GM12878 (cell line): ENCODE results near the gene HDAC7. TPM values are rescaled to one million over a fixed set of nuclear protein-coding genes. Genes with fewer than 3 reads are reported as not detected.

Experiments
- ATAC-seq: fragments of 200-7000 bp; cut with Tn5 transposase; 3 replicates; pipeline ENCODE4 v1.9.1; 2020; ENCODE audit warnings: mild to moderate bottlenecking, moderate library complexity
- BruUV-seq: library from RNA; stranded (reverse); fragments of 400-500 nt; replicated peaks from 2 replicates; lab custom pipeline; 2021; lab: Mats Ljungman, UMichigan
- CTCF ChIA-PET: fragments of 300-600 bp; sonication (Branson Sonifier 250); formaldehyde crosslinking; extraction: SDS; loops from one replicate; lab custom pipeline; 2021; ENCODE audit warnings: inconsistent platforms; lab: Yijun Ruan, JAX
- POLR2A ChIA-PET: fragments of 350-600 bp; formaldehyde crosslinking; extraction: SDS; loops from one replicate; lab custom pipeline; 2021; ENCODE audit warnings: inconsistent platforms; lab: Charles Lee
- RAD21 ChIA-PET: fragments of 300-600 bp; sonication (Branson Sonifier 250); formaldehyde crosslinking; loops from one replicate; lab custom pipeline; 2023; ENCODE audit warnings: antibody characterized with exemption; ENCODE audit not compliant: unreplicated experiment; lab: Charles Lee
- SMC1A ChIA-PET: fragments of 300-600 bp; sonication (Branson Sonifier 250); formaldehyde crosslinking; loops from one replicate; lab custom pipeline; 2023; ENCODE audit not compliant: unreplicated experiment, uncharacterized antibody; lab: Charles Lee
- DNase-seq: peaks from one replicate; pipeline ENCODE4 v3.0.0-alpha.2; 2011; ENCODE audit warnings: low read depth, low spot score
- FAIRE-seq: peaks from 3 replicates; lab custom pipeline; 2011; peaks lifted over from hg19 to GRCh38; lab: Jason Lieb, UNC
- H2AFZ ChIP-seq: 2 replicates; pipeline ENCODE4 v1.6.0; 2011; ENCODE audit warnings: low read depth, low read length, control low read depth; ENCODE audit not compliant: control insufficient read depth
- H3K27ac ChIP-seq: 2 replicates; pipeline ENCODE4 v1.5.1; 2011; ENCODE audit warnings: control low read depth; ENCODE audit not compliant: control insufficient read depth, insufficient read depth
- H3K27me3 ChIP-seq, 2 experiments: replicated peaks in 1 of 2; 2 replicates each; pipeline versions ENCODE4 v1.6.0 to v1.6.1; 2011; ENCODE audit warnings: low read length in 1 of 2; ENCODE audit not compliant: control insufficient read depth in 2 of 2, insufficient read depth in 2 of 2
- H3K36me3 ChIP-seq, 2 experiments: 2 replicates each; pipeline ENCODE4 v1.5.1; 2011; ENCODE audit warnings: low read length in 1 of 2; ENCODE audit not compliant: control insufficient read depth in 2 of 2, insufficient read depth in 2 of 2
- H3K4me1 ChIP-seq: 2 replicates; pipeline ENCODE4 v1.6.1; 2011; ENCODE audit warnings: mild to moderate bottlenecking, low read length, moderate library complexity, mixed read lengths; ENCODE audit not compliant: control insufficient read depth, insufficient read depth
- H3K4me2 ChIP-seq: 2 replicates; pipeline ENCODE4 v1.6.0; 2011; ENCODE audit warnings: control low read depth; ENCODE audit not compliant: control insufficient read depth, insufficient read depth
- H3K4me3 ChIP-seq: fragments of 200-600 bp; sonication (generic); 2 replicates; pipeline ENCODE4 v1.5.1; 2016
- H3K79me2 ChIP-seq: 2 replicates; pipeline ENCODE4 v1.6.0; 2011; ENCODE audit warnings: low read length; ENCODE audit not compliant: control insufficient read depth, insufficient read depth
- H3K9ac ChIP-seq: 2 replicates; pipeline ENCODE4 v1.8.0; 2011; ENCODE audit warnings: low read length, control low read depth, mixed read lengths; ENCODE audit not compliant: control insufficient read depth, insufficient read depth
- H3K9me3 ChIP-seq: replicated peaks from 3 replicates; pipeline ENCODE4 v1.5.1; 2011; ENCODE audit warnings: mild to moderate bottlenecking, low read length; ENCODE audit not compliant: control insufficient read depth, insufficient read depth
- H4K20me1 ChIP-seq: 2 replicates; pipeline ENCODE4 v1.6.0; 2011; ENCODE audit not compliant: control insufficient read depth, insufficient read depth
- CHD1 ChIP-seq: IDR thresholded peaks from 2 replicates; pipeline ENCODE4 v1.6.1; 2012; ENCODE audit warnings: low read depth, low read length, improper control_type of control experiment
- DPF2 ChIP-seq: fragments of 450-650 bp; IDR thresholded peaks from 2 replicates; pipeline ENCODE4 v1.6.1; 2017; ENCODE audit warnings: mild to moderate bottlenecking
- FOS ChIP-seq: IDR thresholded peaks from 3 replicates; pipeline ENCODE4 v1.6.1; 2011; ENCODE audit warnings: borderline replicate concordance; ENCODE audit not compliant: insufficient read length; ENCODE audit errors: extremely low read depth
- MLLT1 ChIP-seq: fragments of 450-650 bp; IDR thresholded peaks from 2 replicates; pipeline ENCODE4 v1.6.1; 2016; ENCODE audit warnings: mild to moderate bottlenecking
- NBN ChIP-seq: fragments of 450-650 bp; IDR thresholded peaks from 2 replicates; pipeline ENCODE4 v1.6.1; 2016
- RELA ChIP-seq: fragments of 450-650 bp; IDR thresholded peaks from 2 replicates; pipeline ENCODE4 v1.8.0; 2014; ENCODE audit warnings: borderline replicate concordance; ENCODE audit not compliant: partially characterized antibody
- SIX5 ChIP-seq: IDR thresholded peaks from 2 replicates; pipeline ENCODE4 v1.6.1; 2011; ENCODE audit warnings: mild to moderate bottlenecking, low read depth, low read length, moderate library complexity; ENCODE audit not compliant: severe bottlenecking
- SREBF1 ChIP-seq: IDR thresholded peaks from 2 replicates; pipeline ENCODE4 v1.6.1; 2012; ENCODE audit warnings: mild to moderate bottlenecking, low read length
- STAT3 ChIP-seq: IDR thresholded peaks from 2 replicates; pipeline ENCODE4 v1.6.1; 2011; ENCODE audit warnings: low read depth, low read length, improper control_type of control experiment
- TCF12 ChIP-seq: IDR thresholded peaks from 2 replicates; pipeline ENCODE4 v1.6.1; 2011; ENCODE audit warnings: low read depth, mild to moderate bottlenecking, low read length
- USF1 ChIP-seq: IDR thresholded peaks from 2 replicates; pipeline ENCODE4 v1.6.1; 2011; ENCODE audit warnings: borderline replicate concordance, low read depth, mild to moderate bottlenecking, moderate library complexity, mixed read lengths, low read length; ENCODE audit not compliant: insufficient read depth; ENCODE audit errors: extremely low read length
- WRNIP1 ChIP-seq: IDR thresholded peaks from 2 replicates; pipeline ENCODE4 v1.6.1; 2011; ENCODE audit warnings: low read depth, low read length, improper control_type of control experiment, borderline replicate concordance
- ZNF207 ChIP-seq: fragments of 450-650 bp; IDR thresholded peaks from 2 replicates; pipeline ENCODE4 v1.6.1; 2014; ENCODE audit warnings: antibody characterized with exemption, mild to moderate bottlenecking, borderline replicate concordance
- ZNF274 ChIP-seq: IDR thresholded peaks from one replicate; pipeline ENCODE4 v1.8.0; 2011; ENCODE audit not compliant: insufficient read length, insufficient read depth
- ZNF687 ChIP-seq: fragments of 450-650 bp; IDR thresholded peaks from 2 replicates; pipeline ENCODE4 v1.6.1; 2017; ENCODE audit warnings: mild to moderate bottlenecking, moderate library complexity
- WGBS: methylation state at CpG from one replicate; pipeline ENCODE4 v1.1.6; 2016; ENCODE audit warnings: low lambda C conversion rate; ENCODE audit not compliant: insufficient replicate concordance, insufficient coverage; ENCODE audit errors: missing lambda C conversion rate; 5-methylcytosine and 5-hydroxymethylcytosine counted together
- in situ Hi-C: fragments of 300-500 bp; cut with MboI; formaldehyde crosslinking; loops from 9 replicates; pipeline ENCODE4 v1.14.3; 2018; ENCODE audit warnings: mixed read lengths
- intact Hi-C: fragments of 100-400 bp; cut with micrococcal nuclease; formaldehyde crosslinking; loops from one replicate; pipeline ENCODE4 v1.14.2; 2022; ENCODE audit not compliant: unreplicated experiment
- polyA plus RNA-seq, 11 experiments: library from polyadenylated mRNA; depleted of rRNA in 4 of 11; unstranded in 6 of 11; stranded (reverse) in 5 of 11; fragments of >200 nt; fragmentation: Nextera tagmentation in 4 of 11; fragmentation: Illumina TruSeq in 1 of 11; extraction: Ambion mirVana in 4 of 11; extraction: Trizol in 1 of 11; gene quantifications; 1 replicate in 1 of 11; 2 replicates in 10 of 11; pipeline versions ENCODE4 v1.2.1 to v1.2.3, GENCODE V29; 2011 to 2016; ENCODE audit warnings: inconsistent platforms in 2 of 11, missing spikeins in 2 of 11, low read depth in 1 of 11
- total RNA-seq, 4 experiments: library from RNA; depleted of rRNA in 3 of 4; stranded (reverse); fragments of >200 nt in 3 of 4; fragmentation: Illumina TruSeq in 1 of 4; extraction: Trizol in 1 of 4; gene quantifications; 2 replicates each; pipeline versions ENCODE4 v1.2.1 to v1.2.3, GENCODE V29; 2013 to 2021

HDAC7 gene
- total and polyA plus RNA-seq, 10 of the 15 experiments (the other 5 are each of a cell fraction or from before 2014, with no cell fraction given) = 0.47 to 18.3 (median 5.4) TPM

GRCh38 chr12:47833591-47834012, 13.9 kb upstream of the HDAC7 start:
- SMC1A ChIA-PET = interaction anchor here (0.7 to 4.1 kb wide), 13 partner anchors 11 to 92 kb away, joined by 3 to 24 read pairs (median 6); no protein-coding TSS in a partner anchor
- Histone ChIP-seq H3K4me2 (peak overlapping the region; percentile 77), H3K9ac (0 out of 2 replicates have a peak overlapping the region, but pooled peaks have one; percentile 26), H3K4me3 (no peak overlapping the region), H3K36me3 (no peaks in the 10 kb centered on the region), H3K27ac (no peak overlapping the region), H4K20me1 (no peaks in the 10 kb centered on the region), H3K9me3 (no peaks in the 10 kb centered on the region), H2AFZ (no peak overlapping the region), H3K27me3 (no peaks in the 10 kb centered on the region; a peak in 1 of 4 replicates), H3K4me1 (peaks cover 60% of the 10 kb centered on the region), H3K79me2 (no peaks in the 10 kb centered on the region)
- BruUV-seq = no TSS peak
- no peak for TF ChIP-seq SREBF1
- no peak for TF ChIP-seq ZNF207
- no peak for TF ChIP-seq USF1
- TF ChIP-seq CHD1 = no peak
- no peak for TF ChIP-seq RELA
- no peak for TF ChIP-seq ZNF687
- no peak for TF ChIP-seq WRNIP1
- no peak for TF ChIP-seq STAT3
- no peak for TF ChIP-seq TCF12
- no peak for TF ChIP-seq DPF2
- TF ChIP-seq FOS = no peak
- TF ChIP-seq SIX5 = no peak
- no peak for TF ChIP-seq NBN
- no peak for TF ChIP-seq MLLT1
- no peak for TF ChIP-seq ZNF274
- intact Hi-C loops = no loop called here
- POLR2A ChIA-PET = interaction anchor here (0.6 to 5.4 kb wide), 10 partner anchors 9 to 78 kb away, joined by 3 to 46 read pairs (median 4); no protein-coding TSS in a partner anchor
- FAIRE-seq = no peak
- CTCF ChIA-PET = interaction anchor here (0.8 to 14.0 kb wide), 12 partner anchors 15 to 117 kb away, joined by 3 to 215 read pairs (median 45); partner anchors contain the start of genes HDAC7 and SLC48A1
- WGBS = 84% methylated on average over 12 of the region's 12 CpGs
- DNase-seq = no peak
- RAD21 ChIA-PET = interaction anchor here (1.0 to 12.6 kb wide), 10 partner anchors 11 to 89 kb away, joined by 3 to 202 read pairs (median 9); partner anchors contain the start of gene HDAC7
- ATAC-seq = no peak
- in situ Hi-C loops = no loop called here
